ENCODE data around the gene DNAL4. TPM values are rescaled to one million over a fixed set of nuclear protein-coding genes. Genes with fewer than 3 reads are reported as not detected.

Gene DNAL4
- total and polyA plus RNA-seq, 2 donors (not counting 3 experiments of a cell fraction or from before 2014, with no cell fraction given): 12.9 to 22.7 TPM

GRCh38 chr22:38733724-38734381 is 60.1 kb downstream of the DNAL4 start:
- Histone ChIP-seq H3K9me1 (replicated peaks; ENCODE audit: control insufficient read depth, extremely low read depth, insufficient read depth, low read length) (no peaks in the 10 kb centered on the region), H3K4me1 (ENCODE audit: control insufficient read depth, extremely low read depth, insufficient read depth, low read length) (no peaks in the 10 kb centered on the region), H3K4me2 (ENCODE audit: insufficient read depth, low read length) (no peak overlapping the region), H4K20me1 (replicated peaks; ENCODE audit: control insufficient read depth, extremely low read depth, insufficient read depth, low read length) (no peaks in the 10 kb centered on the region), H3K4me3 (replicated peaks in 1 of 3; ENCODE audit: insufficient read depth in 1 of 3, low read depth in 1 of 3, low read length in 3 of 3) (no peak overlapping the region), H3K9ac (replicated peaks; ENCODE audit: extremely low read depth, insufficient read depth, low read length) (no peak overlapping the region), H3K9me3 (replicated peaks; ENCODE audit: control insufficient read depth, insufficient read depth, low read length) (no peaks in the 10 kb centered on the region), H3K79me2 (ENCODE audit: control insufficient read depth, insufficient read depth, low read length) (no peaks in the 10 kb centered on the region), H3K36me3 (ENCODE audit: control insufficient read depth in 2 of 2, extremely low read depth in 1 of 2, insufficient read depth in 2 of 2, low read length in 2 of 2) (peaks cover 7 to 54% of the 10 kb centered on the region in 2 experiments), H2AFZ (ENCODE audit: low read depth, low read length) (no peak overlapping the region), H3K27me3 (ENCODE audit: control insufficient read depth in 2 of 2, insufficient read depth in 2 of 2, low read length in 2 of 2) (no peaks in the 10 kb centered on the region), H3K27ac (ENCODE audit: insufficient read depth, low read depth, low read length) (no peak overlapping the region)
- ChIA-PET POLR2A (no interaction called here), CTCF (interaction anchor here (1.0 to 3.9 kb wide), 8 partner anchors 9 to 682 kb away, joined by 3 to 19 read pairs (median 6); no protein-coding TSS in a partner anchor)
- no peak for TF ChIP-seq MAX (IDR thresholded peaks at IDR 0.05; ENCODE audit: insufficient read depth, insufficient read length)
- TF ChIP-seq GATA2 (IDR thresholded peaks at IDR 0.05; ENCODE audit: insufficient read depth, insufficient read length, low read depth, low read length): no peak
- TF ChIP-seq POLR2AphosphoS5 (IDR thresholded peaks at IDR 0.05; ENCODE audit: insufficient read depth, low read depth, low read length): no peak
- TF ChIP-seq FOS (IDR thresholded peaks at IDR 0.05; ENCODE audit: borderline replicate concordance, insufficient read depth, low read length): no peak
- no peak for TF ChIP-seq POLR2A (IDR thresholded peaks at IDR 0.05; ENCODE audit: low read depth, low read length)
- no peak for TF ChIP-seq CTCF (IDR thresholded peaks at IDR 0.05; ENCODE audit: extremely low read depth in 1 of 2, insufficient read depth in 1 of 2, low read depth in 1 of 2, low read length in 2 of 2)
- no TSS peak for BruUV-seq (replicated peaks)
- dilution Hi-C loops (cut with MboI; ENCODE audit: extremely low pct_ligation_motif_present, low sequenced_read_pairs) (no loop called here), intact Hi-C loops (cut with micrococcal nuclease) (no loop called here)
- DNase-seq (ENCODE audit: low read depth, low spot score) (no peak), FAIRE-seq (no peak)
